Measurements from ENCODE around the gene SDK2. TPM values are rescaled to one million over a fixed set of nuclear protein-coding genes. Genes with fewer than 3 reads are reported as not detected.

SDK2 gene
- total RNA-seq, 1 donor from 2014 or later = 1.4 TPM

DNA sequence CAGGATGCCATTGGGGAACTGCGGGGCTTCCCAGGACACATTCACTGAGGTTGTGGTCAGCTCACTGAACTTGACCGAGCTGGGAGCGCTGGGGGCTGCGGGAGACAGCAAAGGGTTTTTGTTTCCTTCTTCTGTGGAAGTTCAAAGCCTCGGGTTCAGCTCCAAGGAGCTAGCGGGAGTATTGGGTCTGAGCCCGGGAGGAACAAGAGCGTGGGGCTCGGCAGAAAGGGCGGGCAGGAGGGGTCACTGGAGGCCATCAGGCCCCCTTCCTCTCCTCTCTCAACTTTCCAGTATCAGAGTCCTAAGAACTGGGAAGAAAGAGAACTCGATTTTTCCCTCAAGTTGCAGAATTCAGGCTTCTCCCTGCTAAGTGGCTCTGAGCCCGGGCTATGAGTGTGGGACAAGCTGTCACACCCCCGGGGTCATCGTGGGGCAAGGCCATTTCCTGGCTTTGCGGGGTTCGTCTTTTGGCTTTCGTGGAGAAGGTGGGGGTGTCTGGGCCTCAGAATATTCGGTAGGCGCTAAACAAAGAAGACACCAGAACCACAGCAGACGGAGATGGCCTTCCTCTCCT lies 278.9 kb downstream of the SDK2 start:
- intact Hi-C loops (cut with DNase I) = loop anchor here (5.0 kb wide), 1 partner anchor 108 kb away; no protein-coding TSS in a partner anchor
- DNase-seq = no peak

DNA sequence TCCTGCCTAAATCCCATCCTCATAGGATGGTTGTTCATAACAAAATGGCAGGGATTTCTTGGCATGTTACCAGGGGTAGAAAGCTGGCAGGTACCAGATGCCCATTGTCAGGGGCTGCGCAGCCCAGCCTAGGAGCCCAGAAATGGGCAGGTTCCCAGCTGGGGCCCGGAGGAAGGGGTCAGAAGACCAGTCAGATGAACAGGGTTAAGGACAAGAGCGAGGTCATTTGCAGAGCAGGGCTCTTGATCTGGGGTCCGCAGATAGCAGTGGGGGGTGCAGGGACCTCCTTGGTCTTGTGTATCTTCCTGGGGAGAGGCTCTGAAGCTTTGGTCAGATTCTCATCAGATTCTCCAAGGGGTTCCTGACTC lies 280.1 kb downstream of the SDK2 start:
- intact Hi-C loops (cut with DNase I) = no loop called here
- no peak for TF ChIP-seq CTCF (IDR thresholded peaks at IDR 0.05)
- Histone ChIP-seq H3K4me1 (peaks cover 20% of the 10 kb centered on the region), H3K36me3 (no peaks in the 10 kb centered on the region), H3K9me3 (no peaks in the 10 kb centered on the region), H3K27ac (no peak overlapping the region), H3K4me3 (no peak overlapping the region), H3K27me3 (ENCODE audit: low read depth) (no peaks in the 10 kb centered on the region)
- DNase-seq = no peak
- no peak for ATAC-seq

More for the DNA sequence above, 278.9 kb downstream of the SDK2 start:
- Histone ChIP-seq H3K27me3 (ENCODE audit: low read depth) (no peaks in the 10 kb centered on the region), H3K36me3 (no peaks in the 10 kb centered on the region), H3K27ac (peak overlapping the region; percentile 60), H3K9me3 (no peaks in the 10 kb centered on the region), H3K4me3 (no peak overlapping the region), H3K4me1 (peaks cover 15% of the 10 kb centered on the region)
- no peak for ATAC-seq
- TF ChIP-seq CTCF (IDR thresholded peaks at IDR 0.05) = no peak

- ATAC-seq (no peak), DNase-seq (no peak)
- Histone ChIP-seq H3K4me1 (peaks cover 20% of the 10 kb centered on the region), H3K9me3 (no peaks in the 10 kb centered on the region), H3K27me3 (ENCODE audit: low read depth) (no peaks in the 10 kb centered on the region), H3K36me3 (no peaks in the 10 kb centered on the region), H3K27ac (no peak overlapping the region), H3K4me3 (no peak overlapping the region)
- TF ChIP-seq CTCF (IDR thresholded peaks at IDR 0.05) = no peak
- intact Hi-C loops (cut with DNase I) = no loop called here
Measured at GRCh38 chr17:73363442-73364154, 280.6 kb downstream of the SDK2 start.

- ATAC-seq = no peak
Measured at GRCh38 chr17:73362697-73363096, 281.5 kb downstream of the SDK2 start.

More at GRCh38 chr17:73362697-73363096, 281.5 kb downstream of the SDK2 start:
- H3K27me3 ChIP-seq (ENCODE audit: low read depth) = no peaks in the 10 kb centered on the region
- no peaks in the 10 kb centered on the region for H3K9me3 ChIP-seq
- no peak overlapping the region for H3K4me3 ChIP-seq
- no peak for TF ChIP-seq CTCF (IDR thresholded peaks at IDR 0.05)
- H3K27ac ChIP-seq = no peak overlapping the region
- peaks cover 20% of the 10 kb centered on the region for H3K4me1 ChIP-seq
- DNase-seq = no peak
- no peaks in the 10 kb centered on the region for H3K36me3 ChIP-seq
- intact Hi-C loops (cut with DNase I) = no loop called here
